OCI-LY7 (cell line): Measurements from ENCODE around the gene RPL10. TPM values are rescaled to one million over a fixed set of nuclear protein-coding genes. Genes with fewer than 3 reads are reported as not detected.

Experiments
- Bru-seq: library from RNA; stranded (reverse); fragments of 400-500 nt; gene quantifications from one replicate; lab custom pipeline; 2021; lab: Mats Ljungman, UMichigan
- BruChase-seq, 2 experiments: library from RNA; stranded (reverse); fragments of 400-500 nt; gene quantifications; one replicate each; lab custom pipeline; 2021; lab: Mats Ljungman, UMichigan
- BruUV-seq: library from RNA; stranded (reverse); fragments of 400-500 nt; replicated peaks from 2 replicates; lab custom pipeline; 2021; lab: Mats Ljungman, UMichigan
- CTCF ChIA-PET: fragments of 300-600 bp; sonication (Branson Sonifier 250); formaldehyde crosslinking; loops from one replicate; lab custom pipeline; 2022; ENCODE audit warnings: antibody characterized with exemption; ENCODE audit not compliant: unreplicated experiment; lab: Charles Lee
- POLR2A ChIA-PET: fragments of 300-600 bp; sonication (Branson Sonifier 250); formaldehyde crosslinking; loops from one replicate; lab custom pipeline; 2022; ENCODE audit warnings: antibody characterized with exemption; lab: Charles Lee
- DNase-seq: peaks from one replicate; pipeline ENCODE4 v3.0.0-alpha.2; 2015; ENCODE audit warnings: low spot score
- H2AFZ ChIP-seq: fragments of 200-600 bp; sonication (generic), shearing (Covaris generic); 2 replicates; pipeline ENCODE4 v1.6.1; 2014; ENCODE audit warnings: mild to moderate bottlenecking, antibody characterized with exemption, low read length, moderate library complexity
- H3K27ac ChIP-seq: fragments of 200-600 bp; sonication (generic); 2 replicates; pipeline ENCODE4 v1.5.1; 2014; ENCODE audit warnings: mixed run types, low read depth, mild to moderate bottlenecking, moderate library complexity, low read length, inconsistent platforms; ENCODE audit not compliant: poor library complexity, severe bottlenecking
- H3K36me3 ChIP-seq: fragments of 200-600 bp; sonication (generic); 2 replicates; pipeline ENCODE4 v1.6.1; 2014; ENCODE audit warnings: mild to moderate bottlenecking, antibody characterized with exemption, low read length, moderate library complexity, mixed read lengths; ENCODE audit not compliant: insufficient read depth
- H3K4me1 ChIP-seq: fragments of 200-600 bp; sonication (generic); 2 replicates; pipeline ENCODE4 v1.5.1; 2014; ENCODE audit warnings: mild to moderate bottlenecking, low read length; ENCODE audit not compliant: insufficient read depth, poor library complexity, severe bottlenecking
- H3K4me2 ChIP-seq: fragments of 200-600 bp; sonication (generic); 2 replicates; pipeline ENCODE4 v1.6.1; 2014; ENCODE audit warnings: mild to moderate bottlenecking, low read length
- H3K4me3 ChIP-seq: fragments of 200-600 bp; sonication (generic); 2 replicates; pipeline ENCODE4 v1.5.1; 2014; ENCODE audit warnings: mild to moderate bottlenecking, low read depth, low read length; ENCODE audit not compliant: poor library complexity, severe bottlenecking
- H3K79me2 ChIP-seq: fragments of 200-600 bp; sonication (generic); 2 replicates; pipeline ENCODE4 v1.6.1; 2016; ENCODE audit warnings: low read depth, mild to moderate bottlenecking, low read length, moderate library complexity, mixed read lengths; ENCODE audit not compliant: insufficient read depth
- H3K9me2 ChIP-seq: fragments of 200-600 bp; sonication (generic); 2 replicates; pipeline ENCODE4 v1.6.1; 2016; ENCODE audit warnings: mild to moderate bottlenecking, low read length, mixed read lengths; ENCODE audit not compliant: insufficient read depth
- H3K9me3 ChIP-seq: fragments of 200-600 bp; sonication (generic); 2 replicates; pipeline ENCODE4 v1.6.1; 2014; ENCODE audit warnings: mild to moderate bottlenecking, mixed run types, low read length, mixed read lengths
- H4K20me1 ChIP-seq: fragments of 200-600 bp; sonication (generic); 2 replicates; pipeline ENCODE4 v1.6.1; 2014; ENCODE audit warnings: mild to moderate bottlenecking, antibody characterized with exemption, low read length, moderate library complexity, mixed read lengths; ENCODE audit not compliant: insufficient read depth
- EZH2phosphoT487 ChIP-seq: fragments of 200-600 bp; sonication (generic); IDR thresholded peaks from 2 replicates; pipeline ENCODE4 v1.6.1; 2018; ENCODE audit warnings: low read depth, borderline replicate concordance, mild to moderate bottlenecking, mixed run types, antibody characterized with exemption, low read length, moderate library complexity, mixed read lengths
- intact Hi-C: fragments of 100-400 bp; cut with micrococcal nuclease; formaldehyde crosslinking; loops from one replicate; pipeline ENCODE4 v1.10.0; 2022; ENCODE audit not compliant: unreplicated experiment
- long read RNA-seq: library from polyadenylated mRNA; stranded (forward); transcript quantifications from one replicate; pipeline ENCODE4 v2.0.0, GENCODE V29; 2022
- total RNA-seq, 2 experiments: library from RNA; depleted of rRNA in 1 of 2; stranded (reverse); fragments of >200 nt in 1 of 2; shearing (Covaris generic) in 1 of 2; gene quantifications; 2 replicates each; pipeline ENCODE4 v1.2.3, GENCODE V29; 2014 to 2022
- TF ChIP-seq, protein P1 (sequence below): fragments of 200-600 bp; sonication (generic); conservative IDR thresholded peaks from 2 replicates; pipeline ENCODE4 v1.5.1; 2014; ENCODE audit warnings: mild to moderate bottlenecking, antibody characterized with exemption, low read length, moderate library complexity, mixed read lengths

The RPL10 gene
- total RNA-seq (2014; rRNA removed; shearing (Covaris generic)): 4,261 and 4,291 TPM in 2 replicates
- 2,447 and 2,466 TPM in 2 replicates for total RNA-seq (2022)
- Bru-seq, nascent RNA: percentile 99 among the genes with signal in this experiment
- percentile 100 among the genes with signal in this experiment for BruChase-seq, experiment 1, labeled RNA remaining after a 6-hour chase
- BruChase-seq, experiment 2, labeled RNA remaining after a 2-hour chase: percentile 99 among the genes with signal in this experiment
- long read RNA-seq, transcript RPL10-204 (7 exons, 2,318 nt): minor isoform, 116 of 936 reads
- long read RNA-seq, transcript RPL10-201 (6 exons, 2,278 nt): major isoform, 726 of 936 reads
- long read RNA-seq, transcript RPL10-207 (7 exons, 657 nt): minor isoform, 5 of 936 reads
- long read RNA-seq, partial matches to known transcripts: 67 of 936 reads
- long read RNA-seq, other reads (novel, unspliced or antisense): 14 of 936 reads

DNA sequence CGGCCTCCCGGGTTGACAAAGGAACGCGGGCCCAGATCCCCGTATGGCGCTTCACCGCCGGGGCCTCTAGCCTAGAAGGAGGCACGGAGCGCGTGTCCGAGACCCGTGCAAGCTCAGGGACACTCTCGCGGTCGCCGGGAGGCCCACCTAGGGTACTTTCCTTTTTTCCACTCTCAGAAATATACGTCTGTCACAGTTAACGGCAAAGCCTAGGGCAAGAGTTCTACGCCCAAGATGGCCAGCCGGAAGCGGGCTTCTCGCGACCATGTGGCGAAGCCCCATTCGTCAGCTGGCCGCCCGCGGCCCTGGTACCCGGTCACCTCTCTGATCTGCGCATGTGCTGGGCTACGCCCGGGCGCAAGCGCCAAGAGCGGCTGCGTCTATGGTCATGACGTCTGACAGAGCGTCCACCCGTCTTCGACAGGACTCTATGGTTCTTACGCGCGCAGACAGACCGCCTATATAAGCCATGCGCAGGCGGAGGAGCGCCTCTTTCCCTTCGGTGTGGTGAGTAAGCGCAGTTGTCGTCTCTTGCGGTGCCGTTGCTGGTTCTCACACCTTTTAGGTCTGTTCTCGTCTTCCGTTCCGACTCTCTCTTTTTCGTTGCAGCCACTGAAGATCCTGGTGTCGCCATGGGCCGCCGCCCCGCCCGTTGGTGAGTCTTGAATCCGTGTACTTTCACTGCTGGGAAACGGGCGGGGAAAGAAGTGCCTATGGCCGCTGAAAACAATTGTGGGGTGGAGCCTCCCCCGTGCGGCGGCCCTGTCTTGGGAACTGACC lies at the start of gene RPL10:
Gene RPL10 (plus strand): TSS at position 490 of the 780 bp plus-strand sequence. CDS start 143 bp downstream, at position 633.
- H3K4me3 ChIP-seq: peak within 1 kb of the TSS; percentile 86

DNA sequence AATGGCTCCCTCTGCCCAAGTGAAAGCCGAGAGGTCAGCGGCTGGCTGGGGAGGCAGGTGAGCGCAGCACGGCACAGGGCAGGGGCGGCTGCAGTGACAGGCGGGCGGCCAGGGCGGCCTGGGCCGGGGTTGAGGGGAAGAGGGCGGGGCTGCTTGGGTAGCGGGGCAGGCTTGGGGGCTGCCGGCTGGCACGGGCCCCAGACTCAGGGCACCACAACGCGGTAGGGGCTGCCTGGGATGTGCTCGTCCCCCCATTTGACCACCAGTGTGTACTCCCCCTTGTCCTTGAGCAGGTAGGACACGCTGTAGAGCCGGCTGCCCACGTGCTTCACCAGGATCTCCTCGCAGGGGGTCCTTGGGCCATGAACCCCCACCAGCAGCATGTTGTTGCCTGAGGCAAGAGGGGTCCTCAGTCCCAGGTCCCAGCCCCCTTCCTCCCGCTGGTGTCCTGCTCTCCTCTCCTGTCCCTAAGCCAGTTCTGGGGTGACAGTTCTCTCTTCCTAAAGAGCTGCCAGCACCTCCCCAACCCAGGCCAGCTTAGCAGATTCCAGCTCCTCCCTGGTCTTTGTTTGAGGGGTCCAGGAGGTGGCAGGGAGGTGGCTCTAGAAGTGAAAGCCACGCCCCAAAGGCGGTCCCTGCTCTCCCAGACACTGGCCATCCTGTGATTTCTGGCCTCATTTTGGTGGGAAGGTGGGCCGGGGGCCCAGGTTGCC lies 49.4 kb upstream of the RPL10 start:
- Histone ChIP-seq H3K4me2 (no peak overlapping the region), H3K27ac (no peak overlapping the region), H4K20me1 (no peaks in the 10 kb centered on the region), H3K9me2 (no peaks in the 10 kb centered on the region), H3K79me2 (no peaks in the 10 kb centered on the region), H3K4me1 (no peaks in the 10 kb centered on the region), H3K4me3 (no peak overlapping the region), H3K36me3 (peaks cover 30% of the 10 kb centered on the region), H3K9me3 (no peaks in the 10 kb centered on the region), H2AFZ (no peak overlapping the region)
- POLR2A ChIA-PET: no interaction called here
- intact Hi-C loops: no loop called here
- TSS peak; percentile 80 for BruUV-seq
- no peak for DNase-seq
- CTCF ChIA-PET: no interaction called here
- TF ChIP-seq, protein P1, sequence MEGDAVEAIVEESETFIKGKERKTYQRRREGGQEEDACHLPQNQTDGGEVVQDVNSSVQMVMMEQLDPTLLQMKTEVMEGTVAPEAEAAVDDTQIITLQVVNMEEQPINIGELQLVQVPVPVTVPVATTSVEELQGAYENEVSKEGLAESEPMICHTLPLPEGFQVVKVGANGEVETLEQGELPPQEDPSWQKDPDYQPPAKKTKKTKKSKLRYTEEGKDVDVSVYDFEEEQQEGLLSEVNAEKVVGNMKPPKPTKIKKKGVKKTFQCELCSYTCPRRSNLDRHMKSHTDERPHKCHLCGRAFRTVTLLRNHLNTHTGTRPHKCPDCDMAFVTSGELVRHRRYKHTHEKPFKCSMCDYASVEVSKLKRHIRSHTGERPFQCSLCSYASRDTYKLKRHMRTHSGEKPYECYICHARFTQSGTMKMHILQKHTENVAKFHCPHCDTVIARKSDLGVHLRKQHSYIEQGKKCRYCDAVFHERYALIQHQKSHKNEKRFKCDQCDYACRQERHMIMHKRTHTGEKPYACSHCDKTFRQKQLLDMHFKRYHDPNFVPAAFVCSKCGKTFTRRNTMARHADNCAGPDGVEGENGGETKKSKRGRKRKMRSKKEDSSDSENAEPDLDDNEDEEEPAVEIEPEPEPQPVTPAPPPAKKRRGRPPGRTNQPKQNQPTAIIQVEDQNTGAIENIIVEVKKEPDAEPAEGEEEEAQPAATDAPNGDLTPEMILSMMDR: no peak
- TF ChIP-seq EZH2phosphoT487: no peak

More for the DNA sequence above, at the start of gene RPL10:
- Histone ChIP-seq H3K4me2 (peak within 1 kb of the TSS; percentile 98), H2AFZ (peak within 1 kb of the TSS; percentile 60; the same call in 1 of the 2 replicates), H3K9me2 (no peaks in the 10 kb centered on the region), H3K36me3 (peaks cover 38% of the 10 kb centered on the region), H3K79me2 (peaks cover 13% of the 10 kb centered on the region; the same call in 1 of the 2 replicates), H4K20me1 (no peaks in the 10 kb centered on the region), H3K27ac (peak within 1 kb of the TSS; percentile 90), H3K4me1 (peaks cover 9% of the 10 kb centered on the region), H3K9me3 (no peaks in the 10 kb centered on the region)
- CTCF ChIA-PET: no interaction called here
- peak; percentile 95 for DNase-seq
- BruUV-seq: TSS peak; percentile 85
- POLR2A ChIA-PET: interaction anchor here (1.2 to 1.5 kb wide), 3 partner anchors 14 to 129 kb away, joined by 3 read pairs; no protein-coding TSS in a partner anchor
- intact Hi-C loops: no loop called here
- no peak for TF ChIP-seq EZH2phosphoT487
- TF ChIP-seq, protein P1: no peak
